ENCODE data around the gene RPSA.

GRCh38 chr3:39386318-39386717, 20.2 kb upstream of the RPSA start:
- no peak for TF ChIP-seq EZH2 (IDR thresholded peaks at IDR 0.05; ENCODE audit: low read depth)
- TF ChIP-seq CTCF (conservative IDR thresholded peaks at IDR 0.05): no peak
